ENCODE measurements around the gene XRCC3.

- no peak for TF ChIP-seq CTCF (IDR thresholded peaks at IDR 0.05)
- TF ChIP-seq EP300 (IDR thresholded peaks at IDR 0.05), result no peak
- TF ChIP-seq POLR2A (IDR thresholded peaks at IDR 0.05), result no peak
Measured at GRCh38 chr14:103649001-103649400, 66.2 kb downstream of the XRCC3 start.
